Measurements from ENCODE around the gene NCKAP1.

DNA sequence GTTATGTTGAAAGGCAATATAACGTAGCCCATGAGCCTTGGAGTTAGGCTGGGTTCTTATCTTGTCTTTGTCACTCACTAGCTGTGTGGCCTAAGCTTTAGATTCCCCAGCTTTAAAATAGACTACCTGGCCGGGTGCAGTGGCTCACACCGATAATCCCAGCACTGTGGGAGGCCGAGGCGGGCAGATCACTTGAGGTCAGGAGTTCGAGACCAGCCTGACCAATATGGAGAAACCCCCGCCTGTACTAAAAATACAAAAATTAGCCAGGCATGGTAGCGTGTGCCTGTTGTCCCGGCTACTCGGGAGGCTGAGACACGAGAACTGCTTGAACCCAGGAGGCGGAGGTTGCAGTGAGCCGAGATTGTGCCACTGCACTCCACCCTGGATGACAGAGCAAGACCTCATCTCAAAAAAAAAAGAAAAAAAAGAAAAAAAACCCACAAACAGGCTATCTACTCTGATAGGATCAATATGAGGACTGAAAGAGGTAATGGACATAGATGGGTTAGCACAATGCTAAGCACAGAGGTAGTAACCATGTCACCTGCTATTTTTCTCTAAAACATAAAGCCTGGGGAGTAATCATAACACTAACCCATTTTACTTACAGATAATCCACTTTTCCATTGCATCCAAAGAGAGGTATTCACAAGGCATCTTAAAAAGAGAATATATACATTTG is 43.9 kb downstream of the NCKAP1 start:
- TF ChIP-seq, protein P1, sequence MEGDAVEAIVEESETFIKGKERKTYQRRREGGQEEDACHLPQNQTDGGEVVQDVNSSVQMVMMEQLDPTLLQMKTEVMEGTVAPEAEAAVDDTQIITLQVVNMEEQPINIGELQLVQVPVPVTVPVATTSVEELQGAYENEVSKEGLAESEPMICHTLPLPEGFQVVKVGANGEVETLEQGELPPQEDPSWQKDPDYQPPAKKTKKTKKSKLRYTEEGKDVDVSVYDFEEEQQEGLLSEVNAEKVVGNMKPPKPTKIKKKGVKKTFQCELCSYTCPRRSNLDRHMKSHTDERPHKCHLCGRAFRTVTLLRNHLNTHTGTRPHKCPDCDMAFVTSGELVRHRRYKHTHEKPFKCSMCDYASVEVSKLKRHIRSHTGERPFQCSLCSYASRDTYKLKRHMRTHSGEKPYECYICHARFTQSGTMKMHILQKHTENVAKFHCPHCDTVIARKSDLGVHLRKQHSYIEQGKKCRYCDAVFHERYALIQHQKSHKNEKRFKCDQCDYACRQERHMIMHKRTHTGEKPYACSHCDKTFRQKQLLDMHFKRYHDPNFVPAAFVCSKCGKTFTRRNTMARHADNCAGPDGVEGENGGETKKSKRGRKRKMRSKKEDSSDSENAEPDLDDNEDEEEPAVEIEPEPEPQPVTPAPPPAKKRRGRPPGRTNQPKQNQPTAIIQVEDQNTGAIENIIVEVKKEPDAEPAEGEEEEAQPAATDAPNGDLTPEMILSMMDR (IDR thresholded peaks at IDR 0.05; ENCODE audit: borderline replicate concordance, extremely low read depth, low read length, poor library complexity, severe bottlenecking): no peak
- no peak for TF ChIP-seq EZH2 (IDR thresholded peaks at IDR 0.05; ENCODE audit: borderline replicate concordance, low read depth, low read length, severe bottlenecking)
